Ovary (tissue), 3 donors: Measurements from ENCODE around the gene HSD17B1.

Experiments used
- CTCF ChIP-seq, 3 donors: fragments of 450-650 bp in 2 of 3; fragments of 200-600 bp in 1 of 3; IDR thresholded peaks; one replicate each; pipeline versions ENCODE4 v1.5.1 to v1.8.0; 2016 to 2022; ENCODE audit warnings: antibody characterized with exemption in 3 of 3, mild to moderate bottlenecking in 1 of 3
- POLR2A ChIP-seq: fragments of 450-650 bp; IDR thresholded peaks from one replicate; pipeline ENCODE4 v1.6.1; 2017; ENCODE audit warnings: antibody characterized with exemption, mild to moderate bottlenecking, moderate library complexity
- donor health status: DM: no; HTN: no; CAD: no.

GRCh38 chr17:42553161-42553818 lies 567 bp downstream of the HSD17B1 start:
- no peak for TF ChIP-seq CTCF (IDR thresholded peaks at IDR 0.05)
- no peak for TF ChIP-seq POLR2A
